Cardiac fibroblast (primary cell): ENCODE measurements around the gene NUP214.

Source experiments
- DNase-seq, 2 donors: peaks; one replicate each; pipeline versions ENCODE4 v3.0.0 to v3.0.0-alpha.2; 2010; ENCODE audit warnings: low read depth in 2 of 2
- H3K4me3 ChIP-seq, 2 donors: replicated peaks in 1 of 2; 1 replicate in 1 of 2; 2 replicates in 1 of 2; pipeline ENCODE4 v1.5.1; 2011; ENCODE audit warnings: low read depth in 2 of 2, low read length in 2 of 2, mild to moderate bottlenecking in 2 of 2, moderate library complexity in 1 of 2
- CTCF ChIP-seq: IDR thresholded peaks from one replicate; pipeline ENCODE4 v1.5.1; 2011; ENCODE audit warnings: low read depth, mild to moderate bottlenecking, low read length, inconsistent platforms

The NUP214 gene

GRCh38 chr9:131142160-131142559, 16.8 kb downstream of the NUP214 start:
- TF ChIP-seq CTCF: no peak
- DNase-seq: no peak
- H3K4me3 ChIP-seq: no peak overlapping the region

GRCh38 chr9:131144201-131144600, 18.8 kb downstream of the NUP214 start:
- no peak overlapping the region for H3K4me3 ChIP-seq
- no peak for TF ChIP-seq CTCF
- no peak for DNase-seq

GRCh38 chr9:131145245-131145644, 19.9 kb downstream of the NUP214 start:
- H3K4me3 ChIP-seq: no peak overlapping the region
- no peak for TF ChIP-seq CTCF
- no peak for DNase-seq

GRCh38 chr9:131146186-131146585, 20.8 kb downstream of the NUP214 start:
- TF ChIP-seq CTCF: no peak
- H3K4me3 ChIP-seq: no peak overlapping the region
- no peak for DNase-seq

GRCh38 chr9:131148276-131148675, 22.9 kb downstream of the NUP214 start:
- no peak for DNase-seq
- no peak overlapping the region for H3K4me3 ChIP-seq
- no peak for TF ChIP-seq CTCF

- DNase-seq: no peak
- no peak overlapping the region for H3K4me3 ChIP-seq
These were observed 23.7 kb downstream of the NUP214 start for GRCh38 chr9:131148966-131149687.

More at GRCh38 chr9:131148966-131149687, 23.7 kb downstream of the NUP214 start:
- TF ChIP-seq CTCF: no peak
